Measurements from ENCODE around the gene MEIOB.

Gene MEIOB

GRCh38 chr16:1857433-1858097, 14.4 kb downstream of the MEIOB start:
- H3K9me3 Mint-ChIP-seq: no peaks in the 10 kb centered on the region
- no peaks in the 10 kb centered on the region for H3K36me3 Mint-ChIP-seq (ENCODE audit: low read depth)
- H3K4me1 Mint-ChIP-seq: peaks cover 8% of the 10 kb centered on the region
- H3K27ac Mint-ChIP-seq: no peak overlapping the region
- no peak overlapping the region for H3K4me3 Mint-ChIP-seq
- TF ChIP-seq CTCF (IDR thresholded peaks at IDR 0.05; ENCODE audit: unreplicated experiment in 3 of 3): no peak
- peaks cover 82% of the 10 kb centered on the region for H3K27me3 Mint-ChIP-seq (ENCODE audit: low read depth)

GRCh38 chr16:1851793-1852192, 20.2 kb downstream of the MEIOB start:
- H3K27me3 Mint-ChIP-seq (ENCODE audit: low read depth): peaks cover 58% of the 10 kb centered on the region
- H3K27ac Mint-ChIP-seq: no peak overlapping the region
- no peaks in the 10 kb centered on the region for H3K9me3 Mint-ChIP-seq
- H3K36me3 Mint-ChIP-seq (ENCODE audit: low read depth): no peaks in the 10 kb centered on the region
- H3K4me1 Mint-ChIP-seq: no peaks in the 10 kb centered on the region
- no peak overlapping the region for H3K4me3 Mint-ChIP-seq
- TF ChIP-seq CTCF (IDR thresholded peaks at IDR 0.05; ENCODE audit: unreplicated experiment in 3 of 3): no peak

DNA sequence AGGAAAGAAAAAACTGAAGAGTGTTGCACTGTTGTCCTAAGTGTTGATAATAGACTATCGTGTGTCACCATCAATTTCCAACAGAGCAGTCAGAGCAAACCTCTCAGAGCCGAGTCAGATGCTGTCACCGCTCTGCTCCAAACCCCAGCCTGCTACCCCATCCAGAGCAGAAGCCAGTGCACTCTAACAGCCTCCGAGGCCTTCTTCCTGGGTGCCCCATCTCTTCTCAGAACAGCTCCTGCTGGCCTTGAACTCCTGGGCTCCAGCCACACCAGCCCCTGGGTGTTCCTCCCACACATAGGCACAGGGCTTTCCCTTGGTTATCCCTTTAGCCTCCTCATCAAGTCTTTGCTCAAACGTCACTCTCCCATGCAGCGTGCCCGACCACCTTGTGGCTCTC, 21.0 kb downstream of the MEIOB start:
- H3K27ac Mint-ChIP-seq: no peak overlapping the region
- TF ChIP-seq CTCF (IDR thresholded peaks at IDR 0.05; ENCODE audit: unreplicated experiment in 3 of 3): no peak
- no peaks in the 10 kb centered on the region for H3K36me3 Mint-ChIP-seq (ENCODE audit: low read depth)
- H3K27me3 Mint-ChIP-seq (ENCODE audit: low read depth): peaks cover 63% of the 10 kb centered on the region
- no peak overlapping the region for H3K4me3 Mint-ChIP-seq
- no peaks in the 10 kb centered on the region for H3K4me1 Mint-ChIP-seq
- H3K9me3 Mint-ChIP-seq: no peaks in the 10 kb centered on the region

GRCh38 chr16:1846416-1846815, 25.5 kb downstream of the MEIOB start:
- TF ChIP-seq CTCF (IDR thresholded peaks at IDR 0.05; ENCODE audit: unreplicated experiment in 3 of 3): no peak
- H3K27me3 Mint-ChIP-seq (ENCODE audit: low read depth): peaks cover 28% of the 10 kb centered on the region
- H3K36me3 Mint-ChIP-seq (ENCODE audit: low read depth): no peaks in the 10 kb centered on the region
- no peak overlapping the region for H3K27ac Mint-ChIP-seq
- H3K4me1 Mint-ChIP-seq: no peaks in the 10 kb centered on the region
- H3K9me3 Mint-ChIP-seq: no peaks in the 10 kb centered on the region
- no peak overlapping the region for H3K4me3 Mint-ChIP-seq

- H3K4me1 Mint-ChIP-seq: no peaks in the 10 kb centered on the region
- peaks cover 24% of the 10 kb centered on the region for H3K27me3 Mint-ChIP-seq (ENCODE audit: low read depth)
- no peak for TF ChIP-seq CTCF (IDR thresholded peaks at IDR 0.05; ENCODE audit: unreplicated experiment in 3 of 3)
- H3K4me3 Mint-ChIP-seq: no peak overlapping the region
- H3K27ac Mint-ChIP-seq: no peak overlapping the region
- no peaks in the 10 kb centered on the region for H3K9me3 Mint-ChIP-seq
- no peaks in the 10 kb centered on the region for H3K36me3 Mint-ChIP-seq (ENCODE audit: low read depth)
These were observed 26.0 kb downstream of the MEIOB start for GRCh38 chr16:1845985-1846384.

- H3K9me3 Mint-ChIP-seq: no peaks in the 10 kb centered on the region
- H3K36me3 Mint-ChIP-seq (ENCODE audit: low read depth): no peaks in the 10 kb centered on the region
- no peak overlapping the region for H3K27ac Mint-ChIP-seq
- TF ChIP-seq CTCF (IDR thresholded peaks at IDR 0.05; ENCODE audit: unreplicated experiment in 3 of 3): no peak
- H3K4me1 Mint-ChIP-seq: no peaks in the 10 kb centered on the region
- no peaks in the 10 kb centered on the region for H3K27me3 Mint-ChIP-seq (ENCODE audit: low read depth)
- no peak overlapping the region for H3K4me3 Mint-ChIP-seq
These were observed 32.4 kb downstream of the MEIOB start for GRCh38 chr16:1839554-1839953.
